ENCODE measurements around the gene CRYBB1. TPM values are rescaled to one million over a fixed set of nuclear protein-coding genes. Genes with fewer than 3 reads are reported as not detected.

Gene CRYBB1
- total and polyA plus RNA-seq, 2 experiments from 2014 or later = not detected

GRCh38 chr22:26568207-26568706 lies 49.6 kb downstream of the CRYBB1 start:
- no peaks in the 10 kb centered on the region for H3K36me3 ChIP-seq (replicated peaks; ENCODE audit: insufficient read depth, low read depth)
- H2AFZ ChIP-seq = no peak overlapping the region
- peak; percentile 19 for DNase-seq (ENCODE audit: low spot score)
- no peaks in the 10 kb centered on the region for H3K4me1 ChIP-seq (ENCODE audit: insufficient read depth)
- H3K4me3 ChIP-seq = no peak overlapping the region
- H3K27ac ChIP-seq = peak overlapping the region; percentile 44
- H3K9me2 ChIP-seq (replicated peaks; ENCODE audit: insufficient read depth) = no peaks in the 10 kb centered on the region
- no peak for TF ChIP-seq EZH2 (IDR thresholded peaks at IDR 0.05; ENCODE audit: borderline replicate concordance)
- no peaks in the 10 kb centered on the region for H3K27me3 ChIP-seq
- no peak overlapping the region for H3K4me2 ChIP-seq
- H3K79me2 ChIP-seq = peaks cover 15% of the 10 kb centered on the region
- H3K9me3 ChIP-seq (ENCODE audit: low read depth) = no peaks in the 10 kb centered on the region
- no peaks in the 10 kb centered on the region for H4K20me1 ChIP-seq (ENCODE audit: insufficient read depth, poor library complexity, severe bottlenecking)
- 37% methylated on average over 11 of the region's 11 CpGs for WGBS (ENCODE audit: low lambda C conversion rate, missing lambda C conversion rate)

DNA sequence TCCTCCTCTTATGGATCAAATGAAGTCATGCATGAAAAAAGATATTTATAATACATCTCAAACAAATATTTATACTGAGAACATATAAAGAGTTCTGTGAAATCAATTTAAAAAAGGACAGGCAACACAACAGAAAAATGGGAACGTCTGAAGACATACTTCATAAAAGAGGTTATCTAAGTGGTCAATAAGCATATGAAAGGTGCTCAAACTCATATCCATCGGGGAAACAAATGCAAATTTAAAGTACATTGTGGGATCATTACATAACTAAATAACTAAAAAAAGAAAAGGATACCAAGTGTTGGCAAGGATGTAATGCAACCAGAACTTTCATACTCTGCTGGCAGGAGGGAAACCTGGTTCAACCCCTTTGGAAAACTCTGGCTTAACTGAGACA lies 50.2 kb downstream of the CRYBB1 start:
- no peak overlapping the region for H3K4me3 ChIP-seq
- no peak overlapping the region for H3K4me2 ChIP-seq
- TF ChIP-seq EZH2phosphoT487 (IDR thresholded peaks at IDR 0.05; ENCODE audit: low read depth, severe bottlenecking, unreplicated experiment) (no peak), EZH2 (IDR thresholded peaks at IDR 0.05; ENCODE audit: borderline replicate concordance) (no peak), CTCF (IDR thresholded peaks at IDR 0.05; ENCODE audit: poor library complexity) (no peak)
- H3K27ac ChIP-seq = peak overlapping the region; percentile 32
- H3K36me3 ChIP-seq (replicated peaks; ENCODE audit: insufficient read depth, low read depth) = no peaks in the 10 kb centered on the region
- no peaks in the 10 kb centered on the region for H3K27me3 ChIP-seq
- peaks cover 12% of the 10 kb centered on the region for H3K79me2 ChIP-seq
- H3K9me3 ChIP-seq (ENCODE audit: low read depth) = no peaks in the 10 kb centered on the region
- H2AFZ ChIP-seq = no peak overlapping the region
- no peaks in the 10 kb centered on the region for H3K9me2 ChIP-seq (replicated peaks; ENCODE audit: insufficient read depth)
- H3K4me1 ChIP-seq (ENCODE audit: insufficient read depth) = no peaks in the 10 kb centered on the region
- no peak for DNase-seq (ENCODE audit: low spot score)
- H4K20me1 ChIP-seq (ENCODE audit: insufficient read depth, poor library complexity, severe bottlenecking) = no peaks in the 10 kb centered on the region
- WGBS (ENCODE audit: low lambda C conversion rate, missing lambda C conversion rate) = 63% methylated on average over 2 of the region's 2 CpGs

DNA sequence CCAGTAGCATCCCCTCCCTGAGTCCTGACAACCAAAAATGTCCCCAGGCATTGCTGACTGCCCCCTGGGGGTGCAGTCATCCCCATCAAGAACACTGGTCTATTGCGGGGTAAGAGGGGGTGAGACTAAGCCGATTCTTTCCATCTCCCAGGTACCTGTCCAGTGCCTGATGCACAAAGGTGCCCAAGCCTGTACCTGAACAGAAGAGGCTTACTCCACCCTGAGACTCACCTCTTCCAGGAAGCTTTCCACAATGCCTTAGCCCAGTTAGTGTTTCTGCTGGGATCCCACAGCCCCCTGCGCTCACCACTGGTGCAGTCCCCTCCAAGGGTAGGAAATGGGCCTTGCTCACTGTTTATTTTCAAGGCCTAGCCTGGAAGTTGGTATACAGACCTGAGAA lies 50.8 kb downstream of the CRYBB1 start:
- DNase-seq (ENCODE audit: low spot score) = no peak
- no peaks in the 10 kb centered on the region for H3K9me3 ChIP-seq (ENCODE audit: low read depth)
- H3K27me3 ChIP-seq = no peaks in the 10 kb centered on the region
- no peak overlapping the region for H3K4me2 ChIP-seq
- no peaks in the 10 kb centered on the region for H3K9me2 ChIP-seq (replicated peaks; ENCODE audit: insufficient read depth)
- 92% methylated on average over 3 of the region's 3 CpGs for WGBS (ENCODE audit: low lambda C conversion rate, missing lambda C conversion rate)
- H3K36me3 ChIP-seq (replicated peaks; ENCODE audit: insufficient read depth, low read depth) = no peaks in the 10 kb centered on the region
- H3K79me2 ChIP-seq = peaks cover 8% of the 10 kb centered on the region
- H4K20me1 ChIP-seq (ENCODE audit: insufficient read depth, poor library complexity, severe bottlenecking) = no peaks in the 10 kb centered on the region
- no peak overlapping the region for H3K27ac ChIP-seq
- H3K4me3 ChIP-seq = no peak overlapping the region
- H2AFZ ChIP-seq = no peak overlapping the region
- TF ChIP-seq CTCF (IDR thresholded peaks at IDR 0.05; ENCODE audit: poor library complexity) = no peak
- no peaks in the 10 kb centered on the region for H3K4me1 ChIP-seq (ENCODE audit: insufficient read depth)

- H3K9me3 ChIP-seq (ENCODE audit: low read depth) = no peaks in the 10 kb centered on the region
- no peaks in the 10 kb centered on the region for H3K9me2 ChIP-seq (replicated peaks; ENCODE audit: insufficient read depth)
- H3K27ac ChIP-seq = no peak overlapping the region
- no peaks in the 10 kb centered on the region for H3K4me1 ChIP-seq (ENCODE audit: insufficient read depth)
- no peak overlapping the region for H2AFZ ChIP-seq
- H3K36me3 ChIP-seq (replicated peaks; ENCODE audit: insufficient read depth, low read depth) = no peaks in the 10 kb centered on the region
- TF ChIP-seq EZH2 (IDR thresholded peaks at IDR 0.05; ENCODE audit: borderline replicate concordance) (no peak), CTCF (IDR thresholded peaks at IDR 0.05; ENCODE audit: poor library complexity) (no peak), EZH2phosphoT487 (IDR thresholded peaks at IDR 0.05; ENCODE audit: low read depth, severe bottlenecking, unreplicated experiment) (no peak)
- no peaks in the 10 kb centered on the region for H3K27me3 ChIP-seq
- H3K4me3 ChIP-seq = no peak overlapping the region
- DNase-seq (ENCODE audit: low spot score) = no peak
- H3K4me2 ChIP-seq = no peak overlapping the region
- H4K20me1 ChIP-seq (ENCODE audit: insufficient read depth, poor library complexity, severe bottlenecking) = no peaks in the 10 kb centered on the region
- peaks cover 8% of the 10 kb centered on the region for H3K79me2 ChIP-seq
- 89% methylated on average over 8 of the region's 8 CpGs for WGBS (ENCODE audit: low lambda C conversion rate, missing lambda C conversion rate)
Measured at GRCh38 chr22:26565889-26566288, 51.9 kb downstream of the CRYBB1 start.

All from hepatocyte (in vitro differentiated cells).